Measurements from ENCODE around the gene EGR4. TPM values are rescaled to one million over a fixed set of nuclear protein-coding genes. Genes with fewer than 3 reads are reported as not detected.

Gene EGR4
- total and polyA plus RNA-seq, 7 experiments from 2014 or later, result 0.15 to 0.16 (median 0.15) TPM; not detected in 4

DNA sequence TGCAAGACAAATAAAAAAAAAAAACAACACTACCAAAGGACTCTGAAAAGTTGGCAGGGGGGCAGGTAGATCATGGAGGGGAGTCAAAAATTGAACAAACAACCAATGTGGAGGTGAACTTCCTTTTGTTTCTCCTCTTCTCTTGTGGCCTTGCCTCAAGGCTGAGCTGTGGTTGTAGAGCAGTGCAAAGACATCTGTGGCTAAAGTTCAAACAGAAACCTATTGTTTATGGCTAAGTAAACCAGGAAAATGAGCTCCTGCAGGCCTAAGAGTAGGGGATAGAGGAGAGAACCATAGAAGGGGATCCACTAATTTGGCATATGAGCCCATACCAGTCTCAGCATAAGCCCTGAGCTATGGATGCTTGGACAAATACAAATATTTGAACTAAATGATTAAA, 40.2 kb upstream of the EGR4 start:
- H3K27me3 Mint-ChIP-seq, result peaks cover 5 to 25% (median 20%) of the 10 kb centered on the region in 5 donors
- Histone ChIP-seq H3K4me1 (ENCODE audit: control insufficient read depth in 2 of 2, insufficient read depth in 2 of 2, low read length in 2 of 2) (no peaks in the 10 kb centered on the region), H3K36me3 (ENCODE audit: control insufficient read depth in 2 of 3, insufficient read depth in 3 of 3, low read length in 3 of 3) (no peaks in the 10 kb centered on the region), H3K27me3 (ENCODE audit: control insufficient read depth in 2 of 2, insufficient read depth in 2 of 2, low read length in 2 of 2) (no peaks in the 10 kb centered on the region), H3K27ac (ENCODE audit: low read depth, low read length) (no peak overlapping the region), H3K9me3 (ENCODE audit: control insufficient read depth in 2 of 3, low read length in 3 of 3) (no peaks in the 10 kb centered on the region), H3K4me3 (ENCODE audit: low read length) (no peak overlapping the region)
- ATAC-seq (no peak), DNase-seq (no peak)
- no peak overlapping the region for H3K4me3 Mint-ChIP-seq
- intact Hi-C loops (cut with micrococcal nuclease), result no loop called here
- no peak overlapping the region for H3K27ac Mint-ChIP-seq
- H3K4me1 Mint-ChIP-seq, result peaks cover 0 to 4% (median 0%) of the 10 kb centered on the region in 7 donors
- peaks cover 0 to 34% (median 16%) of the 10 kb centered on the region in 11 donors for H3K9me3 Mint-ChIP-seq
- H3K36me3 Mint-ChIP-seq, result peaks cover 0 to 3% (median 0%) of the 10 kb centered on the region in 5 donors
- ChIA-PET CTCF (no interaction called here), POLR2A (no interaction called here)

DNA sequence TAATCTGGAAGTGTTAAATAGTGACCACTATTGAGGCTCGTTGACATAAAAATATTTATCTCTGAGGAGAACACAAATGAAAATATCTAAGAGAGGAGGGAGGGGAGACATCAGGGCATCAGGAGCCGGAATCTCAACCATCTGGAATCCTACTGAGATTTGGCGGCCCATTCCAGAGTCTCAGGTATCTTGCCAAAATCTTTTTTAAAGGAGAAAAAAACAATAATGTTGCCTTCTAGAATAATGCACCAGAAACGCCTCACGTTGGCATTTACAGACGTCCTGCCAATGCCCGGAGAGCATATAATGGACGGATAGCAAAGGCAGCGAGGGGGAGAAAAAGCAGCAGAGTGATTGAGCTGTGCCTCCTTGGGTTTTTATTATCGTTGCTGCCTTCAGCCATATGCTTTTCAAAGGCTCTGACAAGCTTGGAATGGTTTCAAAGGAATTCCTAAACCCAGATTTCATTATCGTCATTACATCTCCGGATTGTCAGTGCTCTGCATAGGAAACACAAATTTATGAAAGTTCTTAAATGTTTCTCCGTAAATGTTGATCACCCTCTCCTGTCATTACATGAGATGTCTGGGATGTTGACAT, 30.9 kb upstream of the EGR4 start:
- CTCF ChIA-PET, result no interaction called here
- H3K4me1 Mint-ChIP-seq, result no peaks in the 10 kb centered on the region
- peaks cover 15 to 65% (median 46%) of the 10 kb centered on the region in 5 donors for H3K27me3 Mint-ChIP-seq
- H3K27ac Mint-ChIP-seq, result no peak overlapping the region
- POLR2A ChIA-PET, result no interaction called here
- intact Hi-C loops (cut with micrococcal nuclease), result no loop called here
- H3K9me3 Mint-ChIP-seq, result peaks cover 0 to 5% (median 0%) of the 10 kb centered on the region in 11 donors
- Histone ChIP-seq H3K4me1 (ENCODE audit: control insufficient read depth in 2 of 2, insufficient read depth in 2 of 2, low read length in 2 of 2) (no peaks in the 10 kb centered on the region), H3K4me3 (ENCODE audit: low read length) (no peak overlapping the region), H3K27ac (ENCODE audit: low read depth, low read length) (no peak overlapping the region), H3K36me3 (ENCODE audit: control insufficient read depth in 2 of 3, insufficient read depth in 3 of 3, low read length in 3 of 3) (no peaks in the 10 kb centered on the region), H3K27me3 (ENCODE audit: control insufficient read depth in 2 of 2, insufficient read depth in 2 of 2, low read length in 2 of 2) (peaks cover 5 to 7% of the 10 kb centered on the region in 2 donors), H3K9me3 (ENCODE audit: control insufficient read depth in 2 of 3, low read length in 3 of 3) (no peaks in the 10 kb centered on the region)
- ATAC-seq, result no peak
- H3K36me3 Mint-ChIP-seq, result no peaks in the 10 kb centered on the region
- no peak for DNase-seq
- no peak overlapping the region for H3K4me3 Mint-ChIP-seq

DNA sequence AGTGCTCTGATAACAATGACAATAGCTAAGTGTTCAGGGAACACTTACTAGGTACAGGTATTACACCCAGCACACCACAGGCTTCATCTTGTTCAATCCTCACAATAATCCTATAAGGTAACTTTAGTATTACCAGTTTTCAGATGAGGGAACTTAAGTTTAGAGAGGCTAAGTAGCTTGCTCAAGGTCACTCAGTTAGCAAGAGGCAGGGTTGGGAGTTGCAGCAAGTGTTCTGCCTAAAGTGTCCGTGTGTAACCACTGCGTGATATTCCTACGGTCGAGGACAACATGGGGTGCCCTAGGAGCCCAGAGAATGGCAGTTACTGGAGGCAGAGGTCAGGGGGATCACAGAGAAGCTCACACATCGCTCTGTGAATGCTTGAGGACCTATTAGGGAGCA, 30.2 kb upstream of the EGR4 start:
- Mint-ChIP-seq H3K4me3 (no peak overlapping the region), H3K9me3 (peaks cover 0 to 2% (median 0%) of the 10 kb centered on the region in 11 donors), H3K27me3 (peaks cover 15 to 65% (median 41%) of the 10 kb centered on the region in 5 donors), H3K36me3 (no peaks in the 10 kb centered on the region), H3K4me1 (no peaks in the 10 kb centered on the region), H3K27ac (no peak overlapping the region)
- H3K4me3 ChIP-seq (ENCODE audit: low read length), result no peak overlapping the region
- ChIA-PET CTCF (no interaction called here), POLR2A (interaction anchor here (0.5 kb wide), 1 partner anchor 8 kb away, joined by 4 read pairs; no protein-coding TSS in a partner anchor)
- H3K4me1 ChIP-seq (ENCODE audit: control insufficient read depth in 2 of 2, insufficient read depth in 2 of 2, low read length in 2 of 2), result no peaks in the 10 kb centered on the region
- no peaks in the 10 kb centered on the region for H3K36me3 ChIP-seq (ENCODE audit: control insufficient read depth in 2 of 3, insufficient read depth in 3 of 3, low read length in 3 of 3)
- H3K27me3 ChIP-seq (ENCODE audit: control insufficient read depth in 2 of 2, insufficient read depth in 2 of 2, low read length in 2 of 2), result peaks cover 5 to 8% of the 10 kb centered on the region in 2 donors
- H3K27ac ChIP-seq (ENCODE audit: low read depth, low read length), result no peak overlapping the region
- ATAC-seq (no peak), DNase-seq (no peak)
- intact Hi-C loops (cut with micrococcal nuclease), result no loop called here
- no peaks in the 10 kb centered on the region for H3K9me3 ChIP-seq (ENCODE audit: control insufficient read depth in 2 of 3, low read length in 3 of 3)

DNA sequence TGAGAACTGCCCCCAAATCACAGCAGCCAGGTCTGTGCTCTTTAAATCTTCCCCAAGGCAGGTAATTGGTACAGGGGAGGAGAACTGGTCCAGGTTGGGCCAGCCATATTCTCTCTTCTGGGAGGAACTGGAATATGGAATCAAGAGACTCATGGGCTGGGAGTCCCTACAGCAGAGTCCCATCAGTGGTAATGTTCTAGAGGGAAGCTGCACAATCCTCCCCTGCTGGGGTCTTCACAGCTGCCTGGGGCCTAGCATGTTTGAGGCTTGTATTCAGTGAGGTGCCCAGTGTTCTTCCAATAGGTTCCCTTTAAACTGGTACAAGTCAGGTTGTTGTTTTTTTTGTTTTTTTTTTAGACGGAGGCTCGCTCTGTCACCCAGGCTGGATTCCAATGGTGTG, 21.1 kb upstream of the EGR4 start:
- no peak overlapping the region for H3K4me3 Mint-ChIP-seq
- ATAC-seq (no peak), DNase-seq (no peak)
- peaks cover 0 to 9% (median 0%) of the 10 kb centered on the region in 11 donors for H3K9me3 Mint-ChIP-seq
- Histone ChIP-seq H3K9me3 (ENCODE audit: control insufficient read depth in 2 of 3, low read length in 3 of 3) (no peaks in the 10 kb centered on the region), H3K27me3 (ENCODE audit: control insufficient read depth in 2 of 2, insufficient read depth in 2 of 2, low read length in 2 of 2) (peaks cover 0 to 4% of the 10 kb centered on the region in 2 donors), H3K4me3 (ENCODE audit: low read length) (no peak overlapping the region), H3K27ac (ENCODE audit: low read depth, low read length) (no peak overlapping the region), H3K36me3 (ENCODE audit: control insufficient read depth in 2 of 3, insufficient read depth in 3 of 3, low read length in 3 of 3) (no peaks in the 10 kb centered on the region), H3K4me1 (ENCODE audit: control insufficient read depth in 2 of 2, insufficient read depth in 2 of 2, low read length in 2 of 2) (no peaks in the 10 kb centered on the region)
- H3K27me3 Mint-ChIP-seq, result peaks cover 21 to 46% (median 23%) of the 10 kb centered on the region in 5 donors
- intact Hi-C loops (cut with micrococcal nuclease), result no loop called here
- ChIA-PET POLR2A (no interaction called here), CTCF (no interaction called here)
- no peaks in the 10 kb centered on the region for H3K4me1 Mint-ChIP-seq
- H3K36me3 Mint-ChIP-seq, result peaks cover 0 to 6% (median 0%) of the 10 kb centered on the region in 5 donors
- no peak overlapping the region for H3K27ac Mint-ChIP-seq

DNA sequence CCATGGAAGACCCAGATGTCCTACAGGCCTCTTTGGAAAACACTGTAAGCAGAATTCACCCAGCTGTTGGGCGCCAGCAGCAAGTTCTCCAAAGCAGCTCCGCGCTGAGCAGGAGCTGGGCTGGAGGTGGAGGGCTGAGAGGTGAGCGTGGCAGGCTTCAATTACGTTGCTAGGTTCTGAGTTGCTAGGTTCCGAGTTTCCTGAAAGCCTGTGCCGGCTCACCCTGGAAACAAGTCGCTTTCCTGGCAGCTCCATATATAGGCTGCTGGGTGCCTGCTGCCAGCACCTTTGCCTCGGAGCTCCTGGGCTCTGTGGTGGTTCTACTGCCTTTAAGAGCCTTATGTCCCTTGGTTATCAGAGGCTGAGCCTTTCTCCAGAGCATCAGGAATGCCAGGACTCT, 14.4 kb upstream of the EGR4 start:
- Histone ChIP-seq H3K27ac (ENCODE audit: low read depth, low read length) (no peak overlapping the region), H3K9me3 (ENCODE audit: control insufficient read depth in 2 of 3, low read length in 3 of 3) (no peaks in the 10 kb centered on the region), H3K4me3 (ENCODE audit: low read length) (no peak overlapping the region), H3K4me1 (ENCODE audit: control insufficient read depth in 2 of 2, insufficient read depth in 2 of 2, low read length in 2 of 2) (no peaks in the 10 kb centered on the region), H3K36me3 (ENCODE audit: control insufficient read depth in 2 of 3, insufficient read depth in 3 of 3, low read length in 3 of 3) (no peaks in the 10 kb centered on the region), H3K27me3 (ENCODE audit: control insufficient read depth in 2 of 2, insufficient read depth in 2 of 2, low read length in 2 of 2) (no peaks in the 10 kb centered on the region)
- no peaks in the 10 kb centered on the region for H3K4me1 Mint-ChIP-seq
- intact Hi-C loops (cut with micrococcal nuclease), result no loop called here
- no peak overlapping the region for H3K4me3 Mint-ChIP-seq
- peaks cover 0 to 6% (median 0%) of the 10 kb centered on the region in 5 donors for H3K36me3 Mint-ChIP-seq
- ChIA-PET CTCF (no interaction called here), POLR2A (no interaction called here)
- no peak overlapping the region for H3K27ac Mint-ChIP-seq
- DNase-seq (no peak), ATAC-seq (no peak)
- H3K9me3 Mint-ChIP-seq, result peaks cover 0 to 9% (median 0%) of the 10 kb centered on the region in 11 donors
- H3K27me3 Mint-ChIP-seq, result peaks cover 19 to 41% (median 35%) of the 10 kb centered on the region in 5 donors

DNA sequence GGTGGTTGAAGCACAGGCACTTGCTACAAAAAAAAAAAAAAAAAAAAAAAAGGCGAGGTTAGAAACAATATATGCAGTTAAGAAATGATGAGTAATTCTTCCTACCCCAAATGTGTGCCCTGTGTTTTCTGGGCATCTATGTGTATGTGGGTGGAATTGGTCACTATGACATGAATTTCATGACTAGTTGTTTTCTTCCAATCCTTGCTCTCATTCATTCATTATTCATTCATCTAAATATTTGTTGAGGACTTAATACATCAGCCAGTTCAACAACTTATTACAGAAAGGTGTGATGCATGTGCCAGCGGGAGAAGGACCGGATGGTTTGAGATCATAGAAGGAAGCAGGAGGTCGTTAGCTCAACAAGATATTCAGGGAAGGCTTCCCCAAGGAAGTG, 8.3 kb upstream of the EGR4 start:
- H3K27ac Mint-ChIP-seq, result no peak overlapping the region
- peaks cover 0 to 4% (median 0%) of the 10 kb centered on the region in 11 donors for H3K9me3 Mint-ChIP-seq
- H3K4me3 ChIP-seq (ENCODE audit: low read length), result no peak overlapping the region
- peaks cover 37 to 63% (median 56%) of the 10 kb centered on the region in 5 donors for H3K27me3 Mint-ChIP-seq
- no peaks in the 10 kb centered on the region for H3K9me3 ChIP-seq (ENCODE audit: control insufficient read depth in 2 of 3, low read length in 3 of 3)
- POLR2A ChIA-PET, result no interaction called here
- CTCF ChIA-PET, result interaction anchor here (0.5 to 0.7 kb wide), 2 partner anchors 19 to 49 kb away, joined by 3 read pairs; no protein-coding TSS in a partner anchor
- H3K4me1 ChIP-seq (ENCODE audit: control insufficient read depth in 2 of 2, insufficient read depth in 2 of 2, low read length in 2 of 2), result no peaks in the 10 kb centered on the region
- H3K27me3 ChIP-seq (ENCODE audit: control insufficient read depth in 2 of 2, insufficient read depth in 2 of 2, low read length in 2 of 2), result peaks cover 0 to 3% of the 10 kb centered on the region in 2 donors
- H3K27ac ChIP-seq (ENCODE audit: low read depth, low read length), result no peak overlapping the region
- intact Hi-C loops (cut with micrococcal nuclease), result no loop called here
- no peak for ATAC-seq
- no peak for DNase-seq
- no peak overlapping the region for H3K4me3 Mint-ChIP-seq
- no peaks in the 10 kb centered on the region for H3K36me3 ChIP-seq (ENCODE audit: control insufficient read depth in 2 of 3, insufficient read depth in 3 of 3, low read length in 3 of 3)
- peaks cover 0 to 3% (median 0%) of the 10 kb centered on the region in 5 donors for H3K36me3 Mint-ChIP-seq
- H3K4me1 Mint-ChIP-seq, result no peaks in the 10 kb centered on the region

DNA sequence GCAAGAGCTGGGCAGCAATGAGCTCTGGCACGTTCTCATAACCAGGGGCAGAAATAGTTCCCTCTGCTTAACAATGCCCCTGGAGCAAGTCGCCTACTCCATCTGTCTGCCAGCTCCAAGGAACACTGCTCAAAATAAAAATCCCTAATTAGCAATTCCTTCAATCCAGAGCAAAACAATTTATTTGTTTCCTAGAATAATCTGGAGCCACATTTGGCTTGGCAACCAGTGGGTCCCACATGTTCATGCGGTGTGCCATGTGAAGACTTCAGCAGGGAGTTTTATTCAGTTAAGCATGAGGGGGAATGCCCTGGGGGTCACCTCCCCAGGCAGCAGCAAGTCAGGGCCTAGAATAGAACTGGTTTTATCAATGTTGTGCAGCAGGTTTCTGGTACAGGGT, 7.6 kb upstream of the EGR4 start:
- Mint-ChIP-seq H3K36me3 (peaks cover 0 to 3% (median 0%) of the 10 kb centered on the region in 5 donors), H3K9me3 (peaks cover 0 to 4% (median 0%) of the 10 kb centered on the region in 11 donors), H3K4me1 (no peaks in the 10 kb centered on the region), H3K27me3 (peaks cover 42 to 69% (median 61%) of the 10 kb centered on the region in 5 donors), H3K27ac (no peak overlapping the region), H3K4me3 (no peak overlapping the region)
- no peaks in the 10 kb centered on the region for H3K4me1 ChIP-seq (ENCODE audit: control insufficient read depth in 2 of 2, insufficient read depth in 2 of 2, low read length in 2 of 2)
- POLR2A ChIA-PET, result no interaction called here
- H3K9me3 ChIP-seq (ENCODE audit: control insufficient read depth in 2 of 3, low read length in 3 of 3), result no peaks in the 10 kb centered on the region
- peaks cover 0 to 3% of the 10 kb centered on the region in 2 donors for H3K27me3 ChIP-seq (ENCODE audit: control insufficient read depth in 2 of 2, insufficient read depth in 2 of 2, low read length in 2 of 2)
- no peaks in the 10 kb centered on the region for H3K36me3 ChIP-seq (ENCODE audit: control insufficient read depth in 2 of 3, insufficient read depth in 3 of 3, low read length in 3 of 3)
- CTCF ChIA-PET, result interaction anchor here (1.8 kb wide), 1 partner anchor 11 kb away, joined by 4 read pairs; no protein-coding TSS in a partner anchor
- DNase-seq (no peak), ATAC-seq (no peak)
- no peak overlapping the region for H3K27ac ChIP-seq (ENCODE audit: low read depth, low read length)
- H3K4me3 ChIP-seq (ENCODE audit: low read length), result no peak overlapping the region
- intact Hi-C loops (cut with micrococcal nuclease), result no loop called here
